Measurements from ENCODE around the gene CDKL1.
A peak's percentile ranks its signal among the peaks of the same experiment; 100 is the strongest.
"Not testable (repeated sequence)": the region's sequence is repeated elsewhere in the genome, so short reads cannot be mapped to it uniquely, and the experiment has no call there.

CDKL1 gene

DNA sequence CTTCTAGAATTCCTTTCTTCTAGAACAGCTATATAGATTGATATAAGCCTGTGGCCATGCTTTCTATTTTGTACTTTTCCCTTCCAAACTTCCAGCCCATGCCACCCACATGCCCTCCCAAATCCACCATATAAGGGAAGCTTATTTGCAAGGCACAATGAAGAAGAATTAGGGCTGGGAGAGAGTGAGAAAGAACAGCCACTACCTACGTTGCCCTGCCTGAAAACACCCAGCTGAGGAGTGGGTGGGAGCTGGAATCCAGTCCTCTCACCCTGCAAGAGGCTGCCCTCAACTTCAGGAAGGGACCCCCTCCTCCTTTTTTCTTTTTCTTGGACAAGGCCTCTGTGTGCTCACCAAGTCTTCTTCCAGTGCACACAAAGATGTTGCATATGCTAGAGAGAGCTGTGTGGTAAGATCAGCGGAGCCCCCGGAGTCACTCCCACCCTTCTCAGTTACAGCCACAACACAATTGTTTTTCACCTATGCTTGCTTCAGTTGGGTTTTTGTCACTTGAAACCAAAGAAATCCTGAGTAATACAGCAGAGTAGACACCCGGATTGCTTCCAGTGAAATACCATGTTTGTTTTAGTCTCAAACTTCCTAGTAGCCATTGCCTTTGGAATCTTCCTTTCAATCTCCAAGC, 38.8 kb downstream of the CDKL1 start:
- DNase-seq (ENCODE audit: low read depth in 1 of 2, low spot score in 1 of 2): no peak

DNA sequence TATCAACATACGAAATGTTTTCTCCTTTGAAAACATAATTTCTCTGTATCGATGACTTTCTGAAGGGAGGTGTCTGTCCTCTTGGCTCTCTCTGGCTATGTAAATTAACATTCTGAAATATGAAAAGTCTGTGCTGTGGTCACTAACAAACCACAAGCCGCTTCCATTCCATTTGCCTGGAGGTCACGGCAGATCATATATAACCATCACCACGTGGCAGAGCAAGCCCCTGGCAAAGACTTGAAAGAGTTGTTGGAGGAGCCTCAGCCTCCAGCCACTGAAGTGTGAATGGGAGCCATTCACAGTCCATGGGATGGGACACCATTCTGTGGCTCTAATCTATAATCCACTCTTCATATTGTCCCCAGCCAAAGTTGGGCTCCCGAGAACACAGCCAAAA, 39.6 kb downstream of the CDKL1 start:
- DNase-seq (ENCODE audit: low read depth in 1 of 2, low spot score in 1 of 2): no peak

DNA sequence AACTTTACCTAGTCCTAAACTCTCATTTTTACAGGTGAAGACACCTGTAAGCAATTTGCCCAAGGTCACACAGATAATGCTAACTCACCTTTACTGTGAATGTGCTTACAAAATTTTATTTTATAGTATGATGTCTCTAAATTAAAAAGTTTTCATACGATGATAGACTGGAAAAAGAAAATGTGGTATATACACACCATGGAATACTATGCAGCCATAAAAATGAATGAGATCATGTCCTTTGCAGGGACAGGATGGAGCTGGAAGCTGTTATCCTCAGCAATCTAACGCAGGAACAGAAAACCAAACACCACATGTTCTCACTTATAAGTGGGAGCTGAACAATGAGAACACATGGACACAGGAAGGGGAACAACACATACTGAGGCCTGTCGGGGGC, 40.4 kb downstream of the CDKL1 start:
- not testable (repeated sequence) for DNase-seq (ENCODE audit: low read depth in 1 of 2, low spot score in 1 of 2)

DNA sequence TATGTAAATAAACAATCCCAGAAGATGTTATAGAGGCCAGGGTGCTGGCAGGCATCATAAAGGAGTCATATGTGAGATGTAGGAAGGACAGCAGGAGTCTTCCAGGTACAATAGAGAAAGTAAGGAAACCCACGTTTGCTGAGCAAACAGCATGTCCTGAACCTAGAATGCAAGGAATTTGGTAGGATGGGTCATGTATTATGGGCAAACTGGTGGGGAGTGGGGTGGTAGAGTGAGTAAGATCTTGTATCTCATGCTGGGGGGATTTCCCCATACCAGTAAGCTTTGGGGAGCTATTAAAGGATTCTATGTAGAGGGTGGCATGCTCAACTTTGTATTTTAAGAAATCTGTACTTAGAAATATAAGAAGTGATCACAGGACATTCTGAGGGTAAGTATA, 41.0 kb downstream of the CDKL1 start:
- no peak for DNase-seq (ENCODE audit: low read depth in 1 of 2, low spot score in 1 of 2)

DNA sequence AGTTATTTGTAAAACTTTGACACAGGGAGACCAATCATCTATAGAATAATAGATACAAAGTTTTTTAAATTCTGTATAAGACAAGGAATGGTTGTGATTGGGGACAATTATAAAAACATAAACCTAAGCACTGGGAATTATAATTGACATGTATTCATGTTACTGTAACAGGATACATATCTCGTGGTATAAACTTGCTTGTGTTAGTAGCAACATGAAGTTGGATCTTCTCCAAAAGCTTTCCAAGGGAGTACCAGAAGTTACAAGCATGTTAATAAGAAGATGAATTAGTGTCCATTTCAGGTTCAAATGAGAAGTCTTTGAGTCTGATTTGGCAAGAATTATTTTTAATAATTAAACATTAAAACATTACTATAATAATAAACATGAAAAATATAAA, 42.2 kb downstream of the CDKL1 start:
- no peak for DNase-seq (ENCODE audit: low read depth in 1 of 2, low spot score in 1 of 2)

- DNase-seq (ENCODE audit: low read depth in 1 of 2, low spot score in 1 of 2): no peak
Measured at GRCh38 chr14:50353126-50353525, 43.6 kb downstream of the CDKL1 start.

DNA sequence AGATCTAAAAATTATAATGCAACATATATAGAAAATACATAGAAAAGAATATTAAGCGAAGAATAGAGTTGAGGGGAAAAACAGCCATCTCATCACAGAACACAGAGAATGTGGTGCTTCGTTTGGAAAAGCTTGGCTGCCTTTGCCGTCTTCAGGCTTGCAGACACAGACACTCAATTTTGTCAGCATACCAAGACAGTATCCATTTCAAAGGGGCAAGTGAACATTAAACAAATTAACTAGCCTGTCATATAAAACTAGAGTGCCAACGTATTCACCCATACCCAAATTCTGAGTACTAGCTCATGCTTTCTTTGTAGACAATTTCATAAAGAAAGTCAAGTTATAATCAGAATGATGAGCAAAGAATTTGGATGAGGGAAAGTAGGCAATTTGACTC, 44.1 kb downstream of the CDKL1 start:
- no peak for DNase-seq (ENCODE audit: low read depth in 1 of 2, low spot score in 1 of 2)

GRCh38 chr14:50350975-50351374, 45.7 kb downstream of the CDKL1 start:
- DNase-seq (ENCODE audit: low read depth in 1 of 2, low spot score in 1 of 2): no peak

DNA sequence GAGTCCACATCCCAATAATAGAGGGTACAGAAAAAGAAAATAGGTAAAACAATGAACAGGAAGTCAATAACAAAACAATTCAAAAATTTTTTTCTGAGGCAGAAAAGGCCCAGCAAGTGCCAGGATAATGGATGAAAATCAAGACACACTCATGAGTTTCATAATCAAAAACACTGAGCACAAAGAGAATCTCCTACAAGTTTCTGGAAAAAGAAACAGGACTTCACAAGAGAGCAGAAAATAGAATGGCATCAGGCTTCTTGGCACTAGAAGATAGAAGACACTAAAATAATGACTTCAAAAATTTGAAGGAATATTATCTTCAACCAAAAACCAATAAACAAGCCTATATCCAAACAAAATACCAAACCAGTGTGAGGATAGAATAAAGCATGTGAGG, 47.7 kb downstream of the CDKL1 start:
- DNase-seq (ENCODE audit: low read depth in 1 of 2, low spot score in 1 of 2): no peak

- DNase-seq (ENCODE audit: low read depth in 1 of 2, low spot score in 1 of 2): no peak
Measured at GRCh38 chr14:50347521-50347920, 49.2 kb downstream of the CDKL1 start.

DNA sequence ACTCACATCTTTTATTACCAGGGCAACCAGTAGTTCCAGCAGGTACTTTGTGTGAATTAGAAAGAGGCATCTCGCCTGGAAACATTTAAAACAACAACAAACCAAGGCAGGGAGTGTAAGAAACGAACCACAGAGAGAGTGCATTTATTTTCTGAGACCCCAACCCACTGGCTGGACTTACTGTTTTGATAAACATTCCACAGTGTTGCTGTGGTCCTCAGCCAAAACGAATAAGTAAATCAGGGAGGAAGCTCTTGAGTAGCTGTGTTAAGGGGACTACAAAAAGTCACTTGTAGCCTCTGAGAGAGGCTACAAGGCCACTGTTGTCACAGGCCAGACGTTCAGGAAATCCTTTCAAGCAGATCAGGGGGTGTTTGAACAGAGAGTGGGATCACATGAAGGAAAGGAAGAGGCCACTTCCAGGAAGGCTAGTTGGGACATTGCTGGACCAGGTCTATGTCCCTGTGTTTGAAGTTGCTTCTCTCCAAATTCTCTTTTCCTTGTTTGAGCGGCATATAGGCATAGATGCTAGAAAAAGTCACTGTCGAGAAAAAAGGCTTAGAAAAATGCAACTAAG, 50.7 kb downstream of the CDKL1 start:
- DNase-seq (ENCODE audit: low read depth in 1 of 2, low spot score in 1 of 2): no peak

GRCh38 chr14:50344876-50345563, 51.7 kb downstream of the CDKL1 start:
- no peak for DNase-seq (ENCODE audit: low read depth in 1 of 2, low spot score in 1 of 2)

DNA sequence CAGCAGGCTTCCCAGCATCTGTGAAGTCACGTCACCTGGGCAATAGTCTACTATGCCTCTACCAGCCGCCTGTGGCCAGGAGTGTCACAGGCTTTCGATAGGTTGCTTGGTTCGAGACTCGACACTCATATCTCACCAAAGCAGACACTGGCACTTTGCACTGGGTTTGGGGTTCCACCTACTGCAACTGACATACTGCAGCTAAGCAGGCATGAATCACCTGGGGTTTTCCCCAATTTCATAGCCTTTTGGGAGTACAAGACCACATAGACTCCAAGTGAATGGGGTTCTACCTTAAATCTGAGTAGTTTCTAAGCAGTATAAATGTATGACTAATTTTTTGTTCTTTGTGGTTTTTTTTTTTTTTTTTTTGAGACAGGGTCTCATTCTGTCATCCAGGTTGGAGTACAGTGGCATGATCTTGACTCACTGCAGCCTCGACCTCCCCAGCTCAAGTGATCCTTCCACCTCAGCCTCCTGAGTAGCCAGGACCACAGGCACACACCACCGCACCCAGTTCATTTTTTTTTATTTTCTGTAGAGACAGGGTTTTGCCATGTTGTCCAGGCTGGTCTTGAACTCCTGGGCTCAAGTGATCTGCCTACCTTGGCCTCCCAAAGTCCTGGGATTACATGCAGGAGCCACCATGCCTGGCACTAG, 52.4 kb downstream of the CDKL1 start:
- peak in 1 of 2 donors; percentile 86 for DNase-seq (ENCODE audit: low read depth in 1 of 2, low spot score in 1 of 2)

- DNase-seq (ENCODE audit: low read depth in 1 of 2, low spot score in 1 of 2): no peak
Measured at GRCh38 chr14:50343434-50343833, 53.2 kb downstream of the CDKL1 start.

DNA sequence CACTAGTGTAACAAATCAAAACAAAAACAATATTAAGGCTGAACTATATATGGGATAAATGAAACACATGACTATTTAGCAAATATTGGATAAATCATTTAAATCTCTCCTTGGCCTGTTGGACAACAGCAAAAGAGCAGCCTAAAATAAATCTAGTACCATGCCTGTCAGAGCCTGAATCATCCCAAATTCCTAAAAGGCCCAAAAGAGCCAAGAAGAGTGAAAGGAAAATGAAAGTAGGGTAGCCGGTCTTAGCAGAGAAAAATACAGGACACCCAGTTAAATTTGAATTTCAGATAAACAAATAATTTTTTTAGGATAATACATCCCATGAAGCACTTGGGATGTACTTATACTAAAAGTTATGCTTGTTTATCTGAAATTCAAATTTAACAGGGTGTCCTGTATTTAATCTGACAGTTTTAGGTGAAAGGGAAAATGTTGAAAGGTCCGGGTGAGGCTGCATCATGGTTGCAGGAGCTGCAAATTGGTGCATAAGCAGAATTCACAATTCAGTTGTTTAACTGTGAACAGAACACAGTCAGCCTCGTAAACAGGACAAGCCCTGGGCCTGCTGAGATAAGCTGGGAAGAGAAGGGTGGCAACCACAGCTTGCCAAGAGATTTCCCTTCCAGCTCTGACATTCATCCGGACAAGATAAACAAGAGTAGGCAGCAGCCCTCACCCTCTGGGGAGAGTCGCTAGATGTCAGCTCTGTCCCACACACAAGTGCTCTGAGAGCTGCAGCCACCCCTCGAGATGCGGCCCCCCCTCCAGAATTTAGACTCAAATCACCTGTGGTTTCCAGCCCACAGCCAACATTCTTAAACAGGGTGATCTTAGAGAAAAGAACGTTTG, 54.2 kb downstream of the CDKL1 start:
- DNase-seq (ENCODE audit: low read depth in 1 of 2, low spot score in 1 of 2): peak in 1 of 2 donors; percentile 17

DNA sequence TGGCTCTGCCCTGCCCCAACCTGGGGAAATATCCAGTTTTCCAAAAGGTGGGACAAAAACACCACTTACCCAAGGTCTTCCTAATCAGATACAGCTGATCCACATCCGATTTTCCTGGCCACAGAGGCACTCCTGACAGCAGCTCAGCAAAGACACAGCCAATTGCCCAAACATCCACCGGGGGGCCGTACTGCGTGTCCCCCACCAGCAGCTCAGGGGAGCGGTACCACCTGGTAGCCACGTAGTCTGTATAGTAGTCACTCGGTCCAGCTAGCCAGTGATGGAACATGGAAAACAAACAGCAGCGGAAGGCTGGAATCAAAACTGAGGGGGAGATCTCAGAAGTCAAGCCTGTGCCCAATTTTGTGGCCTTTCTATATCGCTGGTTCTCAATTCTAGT, 55.7 kb downstream of the CDKL1 start:
- no peak for DNase-seq (ENCODE audit: low read depth in 1 of 2, low spot score in 1 of 2)

- no peak for DNase-seq (ENCODE audit: low read depth in 1 of 2, low spot score in 1 of 2)
Measured at GRCh38 chr14:50340045-50340444, 56.6 kb downstream of the CDKL1 start.

- no peak for DNase-seq (ENCODE audit: low read depth in 1 of 2, low spot score in 1 of 2)
Measured at GRCh38 chr14:50339178-50339804, 57.4 kb downstream of the CDKL1 start.

DNA sequence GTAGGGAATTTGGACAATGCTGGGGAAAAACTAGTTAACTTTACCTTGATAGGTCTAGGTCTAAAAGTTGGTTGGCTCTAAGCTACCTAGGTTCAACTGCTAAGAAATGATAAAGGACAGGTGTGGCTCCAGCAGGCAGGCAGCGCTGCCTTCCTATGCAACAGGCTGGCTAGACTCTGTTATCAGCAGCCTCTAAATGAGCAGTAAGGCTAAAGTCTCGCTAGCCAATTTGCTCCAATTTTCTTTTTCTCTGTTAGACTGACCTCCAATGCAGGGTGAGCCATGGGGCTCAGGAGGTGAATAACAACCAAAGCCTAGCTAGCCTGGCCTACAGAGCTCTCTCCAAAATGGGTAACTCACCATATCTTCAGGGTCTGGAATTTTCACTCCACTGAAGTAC, 58.1 kb downstream of the CDKL1 start:
- no peak for DNase-seq (ENCODE audit: low read depth in 1 of 2, low spot score in 1 of 2)

DNA sequence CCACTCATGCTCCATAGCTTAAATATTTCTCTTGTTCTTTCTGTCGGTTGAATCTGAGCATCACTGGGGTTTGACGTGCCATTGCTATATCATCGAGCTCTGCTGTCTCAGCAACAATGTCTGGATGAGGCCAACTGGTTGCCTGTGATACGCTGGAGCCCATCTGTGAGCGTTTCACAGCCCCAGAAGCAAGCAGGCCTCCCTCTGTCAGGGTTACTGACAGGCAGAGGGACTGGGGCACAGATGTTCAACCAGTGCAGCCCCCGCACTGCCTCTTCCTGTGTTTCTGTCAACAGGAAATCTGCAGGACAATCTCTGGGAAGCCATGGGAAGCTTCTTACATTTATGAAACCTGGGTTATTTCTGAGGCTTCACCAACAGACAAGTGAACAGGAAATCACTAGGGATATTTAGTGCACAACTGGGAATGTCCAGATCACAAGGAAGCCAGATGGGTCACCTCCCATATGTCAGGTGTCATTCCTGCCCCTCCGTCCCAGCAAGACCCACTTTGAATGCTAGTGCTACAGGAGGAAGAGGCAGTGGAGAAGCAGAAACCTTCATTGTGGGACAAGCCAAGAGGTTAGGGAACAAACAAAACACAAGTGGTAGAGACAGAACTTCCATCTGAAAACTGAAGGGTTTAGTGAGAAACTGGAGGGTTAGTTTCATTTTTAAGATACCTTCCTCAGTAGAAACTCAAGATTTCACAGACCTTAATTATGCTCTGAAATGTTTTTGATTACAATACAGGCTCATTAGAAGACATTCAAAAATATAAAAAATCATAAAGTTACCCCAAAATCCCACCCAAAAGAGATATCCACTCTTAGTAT, 60.5 kb downstream of the CDKL1 start:
- DNase-seq (ENCODE audit: low read depth in 1 of 2, low spot score in 1 of 2): no peak

Measured in activated CD4-positive, alpha-beta T cell treated with anti-CD3 and anti-CD28 coated beads, Interleukin-2, amount 50 U/mL, for 24 hours (primary cell).